GM12874 (cell line): ENCODE results near the gene DYNLT2.
A peak's percentile ranks its signal among the peaks of the same experiment; 100 is the strongest.

Experiments used
- CTCF ChIP-seq: IDR thresholded peaks from 2 replicates; pipeline ENCODE4 v1.5.1; 2011; ENCODE audit warnings: low read depth, mild to moderate bottlenecking, control low read depth, low read length, moderate library complexity; ENCODE audit not compliant: insufficient read depth

The DYNLT2 gene

GRCh38 chr6:169794317-169795055 lies 43.1 kb upstream of the DYNLT2 start:
- TF ChIP-seq CTCF: no peak

- TF ChIP-seq CTCF: no peak
Observed at GRCh38 chr6:169793408-169793807, 42.0 kb upstream of the DYNLT2 start.

- no peak for TF ChIP-seq CTCF
Observed at GRCh38 chr6:169792306-169793015, 41.1 kb upstream of the DYNLT2 start.

GRCh38 chr6:169791721-169792131 lies 40.4 kb upstream of the DYNLT2 start:
- TF ChIP-seq CTCF: no peak

GRCh38 chr6:169789944-169790927 lies 38.9 kb upstream of the DYNLT2 start:
- TF ChIP-seq CTCF: peak; percentile 98

GRCh38 chr6:169789146-169789943 lies 38.0 kb upstream of the DYNLT2 start:
- no peak for TF ChIP-seq CTCF

- no peak for TF ChIP-seq CTCF
Observed at GRCh38 chr6:169788809-169789145, 37.4 kb upstream of the DYNLT2 start.
